SK-N-SH (cell line): ENCODE results near the gene MAP3K6. TPM values are rescaled to one million over a fixed set of nuclear protein-coding genes. Genes with fewer than 3 reads are reported as not detected.

ENCODE experiments used
- CTCF ChIA-PET: fragments of 300-600, 350-600 bp; formaldehyde crosslinking; extraction: SDS; loops from one replicate; lab custom pipeline; 2021; lab: Yijun Ruan, JAX
- POLR2A ChIA-PET: fragments of 350-600 bp; sonication (Branson Sonifier 250); formaldehyde crosslinking; extraction: SDS; loops from one replicate; lab custom pipeline; 2020; ENCODE audit warnings: antibody characterized with exemption, inconsistent platforms; lab: Yijun Ruan, JAX
- DNase-seq: peaks from one replicate; pipeline ENCODE4 v3.0.0; 2012
- H2AFZ ChIP-seq: fragments of 200-600 bp; sonication (generic); 2 replicates; pipeline ENCODE4 v1.8.1; 2016; ENCODE audit warnings: antibody characterized with exemption, mild to moderate bottlenecking, low read depth
- H3F3A ChIP-seq: fragments of 200-600 bp; sonication (generic); replicated peaks from 2 replicates; pipeline ENCODE3; 2016; ENCODE audit warnings: antibody characterized with exemption, mild to moderate bottlenecking; ENCODE audit not compliant: insufficient read depth
- H3K27ac ChIP-seq, 2 experiments: fragments of 200-500 bp in 1 of 2; fragments of 200-600 bp in 1 of 2; sonication (Bioruptor generic) in 1 of 2; sonication (generic), shearing (Covaris generic) in 1 of 2; 2 replicates each; pipeline versions ENCODE4 v1.5.1 to v1.6.1; 2014 to 2016; ENCODE audit warnings: low read depth in 2 of 2, inconsistent platforms in 1 of 2, low read length in 1 of 2, mild to moderate bottlenecking in 1 of 2, mixed read lengths in 1 of 2
- H3K27me3 ChIP-seq: fragments of 200-600 bp; sonication (generic), shearing (Covaris generic); 2 replicates; pipeline ENCODE4 v1.6.1; 2016; ENCODE audit warnings: mixed run types; ENCODE audit not compliant: insufficient read depth
- H3K36me3 ChIP-seq, 2 experiments: fragments of 200-500 bp in 1 of 2; fragments of 200-600 bp in 1 of 2; sonication (Bioruptor generic) in 1 of 2; sonication (generic) in 1 of 2; replicated peaks in 1 of 2; 2 replicates each; pipeline versions ENCODE3 to v1.5.1; 2014 to 2016; ENCODE audit warnings: low read length in 1 of 2, mild to moderate bottlenecking in 1 of 2; ENCODE audit not compliant: insufficient read depth in 2 of 2, control insufficient read depth in 1 of 2
- H3K4me1 ChIP-seq, 2 experiments: fragments of 200-500 bp in 1 of 2; fragments of 200-600 bp in 1 of 2; sonication (Bioruptor generic) in 1 of 2; sonication (generic), shearing (Covaris generic) in 1 of 2; 2 replicates each; pipeline versions ENCODE4 v1.5.1 to v1.6.1; 2014 to 2016; ENCODE audit warnings: low read depth in 1 of 2, low read length in 1 of 2, mixed run types in 1 of 2; ENCODE audit not compliant: insufficient read depth in 2 of 2, control insufficient read depth in 1 of 2
- H3K4me2 ChIP-seq: fragments of 200-600 bp; sonication (generic), shearing (Covaris generic); 2 replicates; pipeline ENCODE4 v1.6.1; 2017; ENCODE audit warnings: mixed run types
- H3K4me3 ChIP-seq, 2 experiments: fragments of 200-500 bp in 1 of 2; fragments of 200-600 bp in 1 of 2; sonication (Bioruptor generic) in 1 of 2; sonication (generic), shearing (Covaris generic) in 1 of 2; 2 replicates each; pipeline versions ENCODE4 v1.5.1 to v1.8.1; 2014 to 2016; ENCODE audit warnings: low read depth in 2 of 2, inconsistent platforms in 1 of 2, low read length in 1 of 2, mild to moderate bottlenecking in 1 of 2, mixed read lengths in 1 of 2, moderate library complexity in 1 of 2
- H3K79me2 ChIP-seq: fragments of 200-600 bp; sonication (generic); 2 replicates; pipeline ENCODE4 v1.8.1; 2017; ENCODE audit warnings: mild to moderate bottlenecking; ENCODE audit not compliant: insufficient read depth
- H3K9ac ChIP-seq: fragments of 200-600 bp; sonication (generic); 2 replicates; pipeline ENCODE4 v1.6.1; 2017; ENCODE audit warnings: mixed run types
- H3K9me2 ChIP-seq: fragments of 200-600 bp; sonication (generic); 2 replicates; pipeline ENCODE4 v1.6.1; 2017; ENCODE audit warnings: mixed run types
- H3K9me3 ChIP-seq: fragments of 200-600 bp; sonication (generic); 2 replicates; pipeline ENCODE4 v1.6.1; 2017; ENCODE audit warnings: mixed run types, mild to moderate bottlenecking, moderate library complexity
- H4K20me1 ChIP-seq: fragments of 200-600 bp; sonication (generic); 2 replicates; pipeline ENCODE4 v1.6.1; 2017; ENCODE audit warnings: mild to moderate bottlenecking, mixed run types; ENCODE audit not compliant: insufficient read depth
- ELF1 ChIP-seq: IDR thresholded peaks from 2 replicates; pipeline ENCODE4 v1.4.0; 2012
- EZH2phosphoT487 ChIP-seq: fragments of 200-600 bp; sonication (generic); IDR thresholded peaks from 2 replicates; pipeline ENCODE4 v1.6.1; 2017; ENCODE audit warnings: low read depth, mixed run types, mild to moderate bottlenecking, antibody characterized with exemption, moderate library complexity, borderline replicate concordance
- FOXJ3 ChIP-seq: sonication (generic); formaldehyde crosslinking; IDR thresholded peaks from 2 replicates; pipeline ENCODE4 v1.5.1; 2020; ENCODE audit warnings: mild to moderate bottlenecking, missing genetic modification reagents
- FOXM1 ChIP-seq: IDR thresholded peaks from 2 replicates; pipeline ENCODE4 v1.4.0; 2012; ENCODE audit warnings: low read depth, mild to moderate bottlenecking
- IRF3 ChIP-seq: fragments of 150-350 bp; IDR thresholded peaks from 2 replicates; pipeline ENCODE4 v1.6.1; 2016; ENCODE audit warnings: mild to moderate bottlenecking, low read depth, low read length
- MEF2A ChIP-seq: IDR thresholded peaks from 2 replicates; pipeline ENCODE4 v1.4.0; 2012; ENCODE audit warnings: low read depth, borderline replicate concordance
- NFIC ChIP-seq: IDR thresholded peaks from 2 replicates; pipeline ENCODE4 v1.4.0; 2012; ENCODE audit warnings: borderline replicate concordance
- RAD21 ChIP-seq: IDR thresholded peaks from 2 replicates; pipeline ENCODE4 v1.6.1; 2012; ENCODE audit warnings: mild to moderate bottlenecking, low read length
- RCOR1 ChIP-seq: fragments of 150-350 bp; IDR thresholded peaks from 2 replicates; pipeline ENCODE4 v1.6.1; 2017; ENCODE audit warnings: antibody characterized with exemption, low read length
- REST ChIP-seq: IDR thresholded peaks from 2 replicates; pipeline ENCODE4 v1.6.1; 2012; ENCODE audit warnings: mild to moderate bottlenecking, low read depth, low read length, moderate library complexity
- SMC3 ChIP-seq: IDR thresholded peaks from 2 replicates; pipeline ENCODE4 v1.6.1; 2012; ENCODE audit warnings: low read depth, low read length, improper control_type of control experiment
- TAF1 ChIP-seq: IDR thresholded peaks from 2 replicates; pipeline ENCODE4 v1.6.1; 2012; ENCODE audit warnings: low read depth, mild to moderate bottlenecking, low read length, moderate library complexity, borderline replicate concordance
- TCF12 ChIP-seq: IDR thresholded peaks from 2 replicates; pipeline ENCODE4 v1.4.0; 2012
- USF2 ChIP-seq: fragments of 150-350 bp; IDR thresholded peaks from 2 replicates; pipeline ENCODE4 v1.6.1; 2017; ENCODE audit warnings: antibody characterized with exemption, low read length, low read depth, borderline replicate concordance
- WGBS: methylation state at CpG from one replicate; pipeline ENCODE4 v1.1.6; 2017; ENCODE audit warnings: low lambda C conversion rate; 5-methylcytosine and 5-hydroxymethylcytosine counted together
- polyA plus RNA-seq, 3 experiments: library from polyadenylated mRNA; depleted of rRNA; stranded (reverse); fragments of >200 nt; gene quantifications; 2 replicates each; pipeline ENCODE4 v1.2.3, GENCODE V29; 2012

The MAP3K6 gene
- polyA plus RNA-seq, 1 of the 3 experiments (the other 2 are of a cell fraction) = 17.3 TPM

- H3K27ac ChIP-seq = no peak overlapping the region; a peak in 1 of 4 replicates
- DNase-seq = no peak
- ChIA-PET CTCF (interaction anchor here (0.8 to 2.4 kb wide), 4 partner anchors 9 to 152 kb away, joined by 3 to 9 read pairs (median 6); no protein-coding TSS in a partner anchor), POLR2A (no interaction called here)
- H3F3A ChIP-seq = peaks cover 3% of the 10 kb centered on the region
- H3K4me2 ChIP-seq = no peak overlapping the region
- no peaks in the 10 kb centered on the region for H3K9me3 ChIP-seq
- no peaks in the 10 kb centered on the region for H3K79me2 ChIP-seq
- no peaks in the 10 kb centered on the region for H3K9me2 ChIP-seq
- 92% methylated on average over 11 of the region's 13 CpGs for WGBS
- no peak overlapping the region for H3K9ac ChIP-seq
- H3K4me1 ChIP-seq = peaks cover 0 to 4% of the 10 kb centered on the region in 2 experiments; a peak in 1 of 4 replicates
- no peak for TF ChIP-seq TCF12
- TF ChIP-seq USF2 = no peak
- TF ChIP-seq IRF3 = no peak
- no peaks in the 10 kb centered on the region for H4K20me1 ChIP-seq
- H3K4me3 ChIP-seq = no peak overlapping the region
- no peak overlapping the region for H2AFZ ChIP-seq
- peaks cover 9 to 26% of the 10 kb centered on the region in 2 experiments for H3K36me3 ChIP-seq
- no peaks in the 10 kb centered on the region for H3K27me3 ChIP-seq
Observed at GRCh38 chr1:27405074-27405473, 38.3 kb upstream of the MAP3K6 start.

GRCh38 chr1:27403931-27404330, 37.2 kb upstream of the MAP3K6 start:
- DNase-seq = no peak
- Histone ChIP-seq H3K4me3 (no peak overlapping the region), H3K79me2 (no peaks in the 10 kb centered on the region), H2AFZ (no peak overlapping the region), H3K36me3 (peaks cover 8 to 26% of the 10 kb centered on the region in 2 experiments), H3K9me2 (no peaks in the 10 kb centered on the region), H3K9ac (no peak overlapping the region), H3K4me1 (peaks cover 0 to 4% of the 10 kb centered on the region in 2 experiments; a peak in 1 of 4 replicates), H3K27me3 (no peaks in the 10 kb centered on the region), H3F3A (peaks cover 5% of the 10 kb centered on the region), H3K4me2 (no peak overlapping the region), H3K9me3 (no peaks in the 10 kb centered on the region), H3K27ac (no peak overlapping the region; a peak in 1 of 4 replicates), H4K20me1 (no peaks in the 10 kb centered on the region)
- CTCF ChIA-PET = interaction anchor here (0.8 to 3.4 kb wide), 9 partner anchors 9 to 359 kb away, joined by 3 to 24 read pairs (median 3); no protein-coding TSS in a partner anchor
- no peak for TF ChIP-seq REST
- no peak for TF ChIP-seq NFIC
- TF ChIP-seq TAF1 = no peak
- TF ChIP-seq RCOR1 = no peak
- TF ChIP-seq SMC3 = no peak
- TF ChIP-seq ELF1 = no peak
- no peak for TF ChIP-seq FOXJ3 (CRISPR knock-in tag)
- no peak for TF ChIP-seq EZH2phosphoT487
- no peak for TF ChIP-seq FOXM1
- no peak for TF ChIP-seq IRF3
- no peak for TF ChIP-seq RAD21
- TF ChIP-seq TCF12 = no peak
- no peak for TF ChIP-seq MEF2A
- POLR2A ChIA-PET = no interaction called here
